Colonic mucosa (tissue), 4 donors: ENCODE data around the gene GLP1R. TPM values are rescaled to one million over a fixed set of nuclear protein-coding genes. Genes with fewer than 3 reads are reported as not detected.

Experiments
- DNase-seq: peaks from one replicate; pipeline ENCODE4 v3.0.0-alpha.2; 2020
- H3K27ac ChIP-seq: fragments of 200-600 bp; one replicate; pipeline ENCODE4 v1.8.0; 2021
- H3K27me3 ChIP-seq: fragments of 200-600 bp; one replicate; pipeline ENCODE4 v1.8.0; 2021
- H3K36me3 ChIP-seq: fragments of 200-600 bp; one replicate; pipeline ENCODE4 v1.8.0; 2021
- H3K4me1 ChIP-seq: fragments of 200-600 bp; one replicate; pipeline ENCODE4 v1.8.0; 2021; ENCODE audit warnings: mild to moderate bottlenecking
- H3K4me3 ChIP-seq: fragments of 200-600 bp; one replicate; pipeline ENCODE4 v1.8.0; 2021
- H3K9ac ChIP-seq, 2 donors: one replicate each; pipeline ENCODE4 v1.7.0; 2013; ENCODE audit warnings: control low read depth in 2 of 2, low read depth in 2 of 2, low read length in 2 of 2
- H3K9me3 ChIP-seq: fragments of 200-600 bp; one replicate; pipeline ENCODE4 v1.8.0; 2021
- intact Hi-C: fragments of 100-400 bp; cut with DNase I; formaldehyde crosslinking; loops from one replicate; pipeline ENCODE4 v1.14.1; 2022
- total RNA-seq, 2 donors: library from RNA; stranded (reverse); fragmentation: NEBNext Ultra II Directional in 1 of 2; extraction: Animal tissue kit (Norgen Biotek cat#: 25700) in 1 of 2; gene quantifications; one replicate each; pipeline ENCODE4 v1.2.1, GENCODE V29; 2021
- TF ChIP-seq, protein P1 (sequence below): fragments of 200-600 bp; IDR thresholded peaks from one replicate; pipeline ENCODE4 v1.8.0; 2022; ENCODE audit warnings: antibody characterized with exemption, mild to moderate bottlenecking
- donor health status: healthy.
- donor health status: DM: no; HTN: no; CAD: no.
- donor health status: DM: no; HTN: no; CAD: no.

Gene GLP1R
- total RNA-seq, 2 donors from 2014 or later, result not detected

DNA sequence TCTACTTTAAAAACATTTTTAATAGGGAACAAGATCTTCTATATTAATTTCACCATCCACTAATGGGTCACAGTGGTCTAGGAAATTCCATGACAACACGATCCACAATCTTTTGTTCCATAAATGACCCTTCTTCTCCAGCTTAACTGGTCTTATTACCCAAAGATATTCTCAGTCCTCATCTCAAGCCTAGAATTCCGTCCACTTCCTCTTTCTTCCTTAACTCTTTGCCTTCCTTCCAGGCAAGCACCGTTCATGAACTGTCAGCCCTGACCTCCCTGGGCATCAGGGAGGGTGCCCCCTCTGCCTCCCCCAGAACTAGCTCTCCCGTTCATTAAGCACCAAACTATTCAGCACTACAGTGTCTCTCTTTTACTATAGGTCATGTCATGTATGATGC, 58.5 kb downstream of the GLP1R start:
- Histone ChIP-seq H3K9ac (no peak overlapping the region), H3K27me3 (no peaks in the 10 kb centered on the region), H3K4me3 (no peak overlapping the region), H3K4me1 (no peaks in the 10 kb centered on the region), H3K36me3 (no peaks in the 10 kb centered on the region), H3K9me3 (no peaks in the 10 kb centered on the region), H3K27ac (no peak overlapping the region)
- no peak for DNase-seq
- intact Hi-C loops, result no loop called here
- TF ChIP-seq, protein P1, sequence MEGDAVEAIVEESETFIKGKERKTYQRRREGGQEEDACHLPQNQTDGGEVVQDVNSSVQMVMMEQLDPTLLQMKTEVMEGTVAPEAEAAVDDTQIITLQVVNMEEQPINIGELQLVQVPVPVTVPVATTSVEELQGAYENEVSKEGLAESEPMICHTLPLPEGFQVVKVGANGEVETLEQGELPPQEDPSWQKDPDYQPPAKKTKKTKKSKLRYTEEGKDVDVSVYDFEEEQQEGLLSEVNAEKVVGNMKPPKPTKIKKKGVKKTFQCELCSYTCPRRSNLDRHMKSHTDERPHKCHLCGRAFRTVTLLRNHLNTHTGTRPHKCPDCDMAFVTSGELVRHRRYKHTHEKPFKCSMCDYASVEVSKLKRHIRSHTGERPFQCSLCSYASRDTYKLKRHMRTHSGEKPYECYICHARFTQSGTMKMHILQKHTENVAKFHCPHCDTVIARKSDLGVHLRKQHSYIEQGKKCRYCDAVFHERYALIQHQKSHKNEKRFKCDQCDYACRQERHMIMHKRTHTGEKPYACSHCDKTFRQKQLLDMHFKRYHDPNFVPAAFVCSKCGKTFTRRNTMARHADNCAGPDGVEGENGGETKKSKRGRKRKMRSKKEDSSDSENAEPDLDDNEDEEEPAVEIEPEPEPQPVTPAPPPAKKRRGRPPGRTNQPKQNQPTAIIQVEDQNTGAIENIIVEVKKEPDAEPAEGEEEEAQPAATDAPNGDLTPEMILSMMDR, result no peak

DNA sequence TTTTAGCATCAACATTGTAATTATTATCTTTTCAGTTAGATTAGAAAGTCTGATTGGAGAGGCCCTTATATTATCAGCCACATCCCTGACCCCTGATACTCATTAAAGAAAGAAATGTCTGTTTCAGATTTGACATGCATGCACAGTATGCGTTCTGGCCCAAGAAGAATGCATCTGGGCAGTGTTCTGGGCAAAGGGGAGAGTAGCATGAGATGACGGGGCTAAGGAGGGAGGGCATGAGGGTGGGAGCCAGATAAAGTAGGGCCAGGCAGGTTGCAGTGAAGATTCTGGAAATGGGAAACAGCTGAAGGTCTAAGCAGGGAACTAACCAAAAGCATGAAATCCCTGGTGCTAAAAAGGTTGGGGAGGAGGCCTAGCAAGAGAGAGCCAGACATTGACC, 59.1 kb downstream of the GLP1R start:
- Histone ChIP-seq H3K9me3 (no peaks in the 10 kb centered on the region), H3K4me3 (no peak overlapping the region), H3K9ac (no peak overlapping the region), H3K36me3 (no peaks in the 10 kb centered on the region), H3K27me3 (no peaks in the 10 kb centered on the region), H3K4me1 (no peaks in the 10 kb centered on the region), H3K27ac (no peak overlapping the region)
- TF ChIP-seq, protein P1, result no peak
- intact Hi-C loops, result no loop called here
- DNase-seq, result no peak

DNA sequence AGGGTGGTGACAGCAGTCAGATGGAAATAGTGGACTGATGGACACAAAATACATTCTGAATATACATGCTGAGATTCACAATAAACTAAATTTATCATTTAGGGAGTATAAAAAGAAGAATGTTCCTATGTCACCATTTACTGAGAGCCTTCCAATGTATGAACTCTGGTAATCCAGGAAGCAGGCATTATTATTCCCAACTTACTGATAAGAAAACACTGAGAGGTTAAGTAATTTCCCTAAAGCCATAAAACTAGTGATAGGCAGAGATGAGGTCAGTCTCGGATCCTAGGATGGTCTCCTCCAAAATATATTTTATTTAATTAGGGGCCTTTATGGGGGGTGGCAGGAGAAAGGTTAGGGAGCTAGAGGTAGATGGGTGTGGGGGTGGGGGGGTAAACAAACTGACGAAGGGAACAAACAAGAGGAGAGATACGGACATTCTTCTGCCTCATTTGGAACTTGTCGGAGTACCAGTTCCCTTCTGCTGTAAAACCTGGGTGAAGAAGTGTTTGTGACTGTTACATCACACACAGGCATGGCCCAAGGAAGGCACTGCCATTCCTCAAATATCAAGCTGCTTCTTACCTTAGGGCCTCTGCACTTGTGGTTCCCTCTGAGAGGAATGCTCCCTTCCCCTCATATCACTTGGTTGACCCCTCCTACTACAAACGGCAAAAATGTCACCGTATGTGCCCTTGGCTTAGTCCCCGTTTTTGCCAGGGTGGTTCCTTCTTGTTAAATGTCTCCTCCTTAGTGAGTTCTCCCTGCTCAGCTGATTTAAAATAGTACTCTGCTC, 59.7 kb downstream of the GLP1R start:
- no peaks in the 10 kb centered on the region for H3K4me1 ChIP-seq
- no peaks in the 10 kb centered on the region for H3K36me3 ChIP-seq
- H3K27me3 ChIP-seq, result no peaks in the 10 kb centered on the region
- no peak overlapping the region for H3K4me3 ChIP-seq
- no peak for DNase-seq
- no peak overlapping the region for H3K27ac ChIP-seq
- TF ChIP-seq, protein P1, result no peak
- intact Hi-C loops, result no loop called here
- H3K9me3 ChIP-seq, result no peaks in the 10 kb centered on the region
- H3K9ac ChIP-seq, result no peak overlapping the region

DNA sequence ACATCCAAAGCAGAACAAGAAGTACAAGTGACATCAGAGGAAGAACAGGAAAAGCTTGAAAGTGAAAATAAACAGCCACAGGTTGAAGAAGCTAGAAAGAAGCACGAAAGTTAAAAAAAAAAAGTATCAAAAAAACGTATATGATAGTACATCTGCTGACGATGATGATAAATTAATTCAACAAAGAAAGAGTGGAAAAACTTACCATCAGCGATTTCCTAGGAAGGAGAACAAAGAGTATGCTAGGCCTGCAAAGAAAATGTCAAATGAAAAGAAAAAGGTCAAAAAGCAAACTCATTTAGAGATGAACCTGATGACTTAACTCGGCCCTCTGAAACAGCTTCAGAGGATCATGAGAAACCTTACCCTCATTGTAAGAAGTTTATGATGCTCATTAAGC, 62.7 kb downstream of the GLP1R start:
- no peak overlapping the region for H3K4me3 ChIP-seq
- H3K4me1 ChIP-seq, result peaks cover 5% of the 10 kb centered on the region
- intact Hi-C loops, result no loop called here
- TF ChIP-seq, protein P1, result no peak
- H3K9me3 ChIP-seq, result no peaks in the 10 kb centered on the region
- DNase-seq, result no peak
- no peak overlapping the region for H3K27ac ChIP-seq
- H3K36me3 ChIP-seq, result no peaks in the 10 kb centered on the region
- no peak overlapping the region for H3K9ac ChIP-seq
- no peaks in the 10 kb centered on the region for H3K27me3 ChIP-seq

DNA sequence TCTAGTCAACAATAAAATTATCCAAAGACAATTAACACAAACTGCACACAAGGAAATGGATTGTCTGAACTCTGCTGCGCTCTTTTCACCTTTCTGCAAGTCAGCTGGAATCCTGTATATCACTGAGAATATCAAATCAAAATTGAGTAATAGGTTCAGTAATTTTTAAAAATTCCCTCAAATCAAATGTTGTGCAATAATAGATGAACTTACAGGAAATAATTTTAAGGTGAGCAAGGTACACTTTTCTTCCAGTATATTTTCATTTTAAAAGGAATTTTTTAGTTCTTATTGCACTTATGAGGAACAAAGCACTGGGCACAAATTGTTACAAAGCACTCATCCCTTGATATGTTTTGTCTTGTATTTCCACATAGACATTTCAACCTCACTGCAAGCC, 65.2 kb downstream of the GLP1R start:
- Histone ChIP-seq H3K27me3 (no peaks in the 10 kb centered on the region), H3K4me3 (peak overlapping the region; percentile 58), H3K36me3 (no peaks in the 10 kb centered on the region), H3K27ac (no peak overlapping the region), H3K4me1 (peaks cover 5% of the 10 kb centered on the region), H3K9ac (peak overlapping the region in 1 of 2 donors; percentile 83), H3K9me3 (no peaks in the 10 kb centered on the region)
- TF ChIP-seq, protein P1, result no peak
- no peak for DNase-seq
- intact Hi-C loops, result no loop called here
